ENCODE data around the gene VPS8.

DNA sequence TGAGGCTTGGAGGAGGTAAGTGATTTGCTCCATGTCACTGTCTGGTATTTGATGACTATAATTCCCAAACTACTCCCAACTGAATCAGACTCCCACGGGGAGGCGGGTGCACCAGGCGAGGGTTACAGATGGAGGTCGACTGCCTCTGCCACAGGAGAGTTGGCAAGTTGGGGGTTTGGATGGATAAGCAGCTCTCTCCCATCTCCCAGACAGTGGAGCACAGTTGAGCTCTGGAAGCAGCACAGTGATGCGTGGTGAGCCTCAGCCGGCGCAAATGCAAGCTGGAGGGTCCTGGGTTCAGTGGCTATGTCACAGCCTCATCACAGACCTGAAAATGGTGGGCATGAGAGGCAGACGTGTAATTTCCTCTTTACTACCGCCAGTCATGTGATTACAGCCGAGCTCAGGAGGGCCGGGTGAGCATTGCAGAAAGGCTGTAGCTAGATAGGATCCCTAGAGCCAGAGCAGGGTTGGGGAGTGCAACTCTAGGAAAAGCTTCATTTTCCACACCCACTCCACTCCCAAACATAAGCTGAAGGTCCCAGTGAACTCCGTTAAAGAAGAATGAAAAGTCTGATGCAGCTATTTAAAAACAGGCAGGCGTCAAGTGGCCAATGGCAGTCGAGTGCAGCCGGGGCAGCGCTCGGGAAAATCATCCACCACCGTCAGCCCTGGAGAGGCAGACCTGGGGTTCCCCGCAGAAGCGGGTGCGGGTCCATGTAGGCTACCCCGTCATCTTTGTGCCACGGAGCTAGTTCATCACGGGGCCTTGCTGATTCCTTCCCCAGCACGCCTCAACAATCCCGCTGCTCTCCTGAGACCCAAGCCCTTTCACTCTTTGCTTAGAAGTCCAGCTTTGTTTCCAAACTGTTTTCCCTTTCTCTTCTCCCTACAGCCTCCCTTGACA, 33.3 kb upstream of the VPS8 start:
- no peak for TF ChIP-seq HDGF (IDR thresholded peaks at IDR 0.05; ENCODE audit: borderline replicate concordance)
- TF ChIP-seq SP1 (IDR thresholded peaks at IDR 0.05) = no peak
- TF ChIP-seq ELF4 (IDR thresholded peaks at IDR 0.05) = no peak

Data from HEK293T (cell line).